Hematopoietic multipotent progenitor cell (in vitro differentiated cells): Measurements from ENCODE around the gene MAP6. TPM values are rescaled to one million over a fixed set of nuclear protein-coding genes. Genes with fewer than 3 reads are reported as not detected.

Experiments
- DNase-seq, 3 donors: peaks; one replicate each; pipeline ENCODE4 v3.0.0-alpha.2; 2011 to 2015; ENCODE audit warnings: low read depth in 2 of 3, low spot score in 2 of 3
- total RNA-seq: library from RNA; depleted of rRNA; stranded (reverse); fragments of >200 nt; gene quantifications from one replicate; pipeline ENCODE4 v1.2.3, GENCODE V29; 2012

The MAP6 gene
- total RNA-seq, 1 donor, result under 0.01 TPM

- peak in 1 of 3 donors; percentile 21 for DNase-seq
Measured at GRCh38 chr11:75667255-75667830, 1.5 kb downstream of the MAP6 start.

- DNase-seq, result no peak
Measured at GRCh38 chr11:75665990-75666389, 2.8 kb downstream of the MAP6 start.

DNA sequence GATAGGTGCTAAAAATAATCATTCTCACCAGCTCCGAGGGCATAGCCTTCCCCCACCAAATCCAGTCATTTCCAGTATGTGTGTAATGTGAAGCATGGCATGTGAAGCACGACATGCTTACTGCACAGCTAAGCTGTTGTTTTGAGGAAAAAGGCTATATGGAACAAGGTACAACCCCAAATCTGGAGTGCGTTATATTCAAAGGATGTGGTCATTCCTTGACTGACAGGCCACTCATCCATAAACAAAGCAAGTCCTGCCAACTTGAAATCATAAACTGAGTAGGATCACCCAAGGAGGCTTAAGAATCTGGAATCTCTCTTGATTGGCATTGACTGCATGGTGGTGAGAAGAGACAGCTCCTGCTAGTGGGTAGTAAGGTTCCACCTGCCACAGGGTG, 3.7 kb downstream of the MAP6 start:
- DNase-seq, result no peak

DNA sequence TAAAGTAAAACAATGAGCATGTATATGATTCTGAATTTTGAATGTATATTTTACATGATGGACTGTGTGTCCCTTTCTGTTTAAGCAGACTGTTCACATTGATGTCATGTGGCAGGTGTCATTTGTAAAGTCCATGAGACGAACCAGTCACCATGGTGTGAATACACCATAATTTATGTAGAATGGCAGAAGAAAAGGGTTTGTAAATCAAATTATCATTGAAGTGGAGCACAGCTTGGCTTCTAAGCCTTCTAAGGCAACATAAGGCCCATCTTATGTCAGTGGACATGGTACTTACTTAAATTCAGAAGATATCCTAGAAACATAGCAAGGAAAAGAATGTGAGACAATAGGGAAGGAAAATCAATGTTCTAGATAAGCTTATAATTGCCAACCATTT, 4.4 kb downstream of the MAP6 start:
- DNase-seq, result no peak

- no peak for DNase-seq
Measured at GRCh38 chr11:75663808-75664207, 5.0 kb downstream of the MAP6 start.

DNA sequence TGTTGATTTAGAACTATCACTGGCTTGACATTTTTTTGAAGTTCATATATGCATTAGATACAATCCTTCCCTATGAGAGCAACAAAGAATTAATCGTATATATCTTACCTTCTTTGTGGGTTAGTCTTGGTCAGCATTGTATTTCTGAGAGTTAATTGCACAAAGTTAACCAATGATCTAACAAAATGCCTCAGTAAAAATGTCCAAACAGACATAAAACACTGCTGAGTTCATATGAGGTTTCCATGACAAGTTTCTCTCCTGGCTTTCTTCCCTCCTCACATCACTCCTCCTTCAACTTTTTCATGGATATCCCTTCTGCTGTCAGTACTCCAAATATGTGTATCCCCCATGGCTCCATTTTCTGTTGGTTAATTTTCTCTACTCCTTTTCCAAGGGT, 9.0 kb downstream of the MAP6 start:
- no peak for DNase-seq

DNA sequence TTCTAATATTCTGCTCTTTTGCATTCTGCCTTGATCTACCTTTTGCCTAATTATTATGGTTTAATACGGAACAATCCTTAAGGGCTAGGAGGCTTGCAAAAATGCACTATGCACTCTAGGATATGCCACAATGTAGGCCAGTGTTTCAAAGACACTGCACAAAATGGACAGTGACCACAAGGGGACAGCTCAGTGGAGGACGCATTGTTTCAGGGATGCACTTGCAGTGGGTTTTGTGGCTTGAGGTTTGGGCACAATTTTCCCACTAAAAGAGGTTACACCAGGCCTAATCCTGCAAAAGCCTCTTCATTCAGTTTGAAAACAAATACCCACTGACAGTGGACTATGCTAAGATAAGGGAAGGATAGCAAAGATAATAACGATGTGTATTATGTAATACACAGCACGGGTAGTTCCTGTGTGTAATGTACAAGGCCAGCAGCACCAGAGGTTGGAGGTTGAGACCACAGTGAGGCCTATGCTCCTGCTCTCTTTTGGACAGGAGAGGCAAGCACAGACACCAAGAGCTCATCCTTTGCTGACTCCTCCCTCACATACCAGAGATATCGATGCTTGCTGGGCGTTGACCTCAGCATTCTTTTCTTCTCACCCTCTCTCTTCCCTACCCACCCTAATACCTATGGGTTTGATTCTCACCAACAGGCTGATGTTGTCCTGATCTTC, 12.7 kb downstream of the MAP6 start:
- no peak for DNase-seq

DNA sequence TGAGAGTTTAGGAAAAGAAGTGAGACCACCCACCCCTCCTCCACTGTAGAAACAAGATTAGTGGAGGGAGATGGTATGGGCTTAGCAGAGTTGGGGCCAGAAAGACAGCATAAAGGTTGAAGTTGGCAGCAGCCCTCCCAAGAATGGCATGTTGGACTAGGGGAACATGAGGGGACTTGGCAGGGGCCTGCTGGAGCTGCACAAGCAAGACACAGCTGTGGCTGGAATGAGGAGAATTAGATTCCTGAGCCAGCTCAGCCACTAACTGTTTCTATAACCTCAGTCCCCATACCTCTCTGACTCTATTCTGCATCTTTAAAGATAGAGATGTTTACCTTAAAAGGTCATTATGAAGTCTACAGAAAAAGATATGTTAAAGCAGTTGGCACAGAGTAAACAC, 13.2 kb downstream of the MAP6 start:
- no peak for DNase-seq

DNA sequence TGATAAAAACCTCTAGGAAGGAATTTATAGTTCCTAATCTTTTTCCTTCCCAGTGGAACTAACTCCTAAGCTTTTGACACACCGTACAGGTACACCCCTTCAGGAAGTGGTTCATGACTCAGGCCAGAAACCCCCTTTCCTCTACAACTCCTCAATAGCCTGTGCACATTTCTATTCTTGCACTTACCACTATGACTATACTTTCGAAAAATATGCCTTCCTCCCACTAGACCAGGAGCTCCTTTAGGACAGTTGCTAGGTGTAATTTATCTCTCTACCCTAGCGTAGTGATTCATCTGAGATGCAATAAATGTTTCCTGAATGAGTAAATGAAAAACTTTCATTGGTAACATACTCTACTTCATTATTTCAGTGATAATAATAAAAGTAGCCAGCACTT, 14.5 kb downstream of the MAP6 start:
- DNase-seq, result no peak

- no peak for DNase-seq
Measured at GRCh38 chr11:75653532-75653931, 15.3 kb downstream of the MAP6 start.

DNA sequence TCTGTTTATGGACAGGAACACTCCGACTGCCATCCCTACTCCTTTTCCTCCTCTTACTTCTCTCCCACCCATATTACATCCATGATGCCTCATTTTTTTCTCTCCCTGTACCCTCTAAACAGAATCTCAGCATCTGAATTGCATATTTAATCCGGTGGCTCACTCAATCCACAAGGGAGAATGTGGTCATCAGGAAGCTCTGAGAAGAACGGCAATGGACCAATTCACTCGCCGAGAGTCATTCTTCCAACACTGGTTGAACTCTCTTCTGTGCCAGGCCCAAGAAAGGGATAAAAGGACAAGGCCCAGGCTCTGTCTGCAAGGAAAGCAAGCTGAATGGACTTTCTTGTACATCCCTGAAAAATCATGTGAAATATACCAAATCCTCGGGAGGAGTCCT, 15.9 kb downstream of the MAP6 start:
- DNase-seq, result no peak

DNA sequence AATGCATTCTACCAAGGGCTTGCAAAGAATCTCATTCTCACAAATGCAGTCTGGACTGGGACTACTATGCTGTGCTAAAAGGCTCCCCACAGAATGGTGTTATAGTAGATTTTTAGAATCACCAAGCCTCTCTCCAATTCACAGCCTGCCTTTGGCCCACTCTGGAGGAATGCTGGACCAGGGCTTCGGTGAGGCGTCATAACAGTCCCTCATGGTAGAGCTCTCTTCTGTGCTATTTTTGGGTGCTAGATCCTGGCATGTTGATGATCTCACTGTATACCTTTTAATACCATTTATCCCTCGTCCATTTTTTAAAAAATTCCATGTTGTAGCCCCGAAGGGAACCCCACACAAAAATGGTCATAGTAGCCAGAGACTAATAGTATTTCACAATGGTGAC, 17.6 kb downstream of the MAP6 start:
- DNase-seq, result no peak

- DNase-seq, result no peak
Measured at GRCh38 chr11:75650167-75650723, 18.6 kb downstream of the MAP6 start.

DNA sequence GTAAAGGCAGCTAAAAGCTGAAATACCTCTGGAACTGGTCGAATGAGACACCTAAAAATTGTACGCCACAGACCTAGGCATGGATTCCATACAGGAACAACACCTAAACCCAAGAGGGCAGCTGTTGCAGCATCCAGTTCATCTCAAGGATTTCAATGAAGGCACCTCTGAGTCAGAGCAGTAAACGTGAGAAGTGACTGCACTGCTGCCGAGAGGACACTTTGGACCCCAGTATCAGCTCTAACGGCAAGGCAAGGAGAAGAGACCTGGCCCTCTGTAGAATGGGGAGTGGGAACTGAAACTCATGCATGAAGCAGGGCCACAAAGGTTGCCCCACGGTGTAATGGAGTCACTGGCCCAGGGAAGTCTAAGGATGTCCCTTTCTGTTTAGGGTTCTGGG, 23.9 kb downstream of the MAP6 start:
- DNase-seq, result no peak

- no peak for DNase-seq
Measured at GRCh38 chr11:75644370-75644769, 24.5 kb downstream of the MAP6 start.

DNA sequence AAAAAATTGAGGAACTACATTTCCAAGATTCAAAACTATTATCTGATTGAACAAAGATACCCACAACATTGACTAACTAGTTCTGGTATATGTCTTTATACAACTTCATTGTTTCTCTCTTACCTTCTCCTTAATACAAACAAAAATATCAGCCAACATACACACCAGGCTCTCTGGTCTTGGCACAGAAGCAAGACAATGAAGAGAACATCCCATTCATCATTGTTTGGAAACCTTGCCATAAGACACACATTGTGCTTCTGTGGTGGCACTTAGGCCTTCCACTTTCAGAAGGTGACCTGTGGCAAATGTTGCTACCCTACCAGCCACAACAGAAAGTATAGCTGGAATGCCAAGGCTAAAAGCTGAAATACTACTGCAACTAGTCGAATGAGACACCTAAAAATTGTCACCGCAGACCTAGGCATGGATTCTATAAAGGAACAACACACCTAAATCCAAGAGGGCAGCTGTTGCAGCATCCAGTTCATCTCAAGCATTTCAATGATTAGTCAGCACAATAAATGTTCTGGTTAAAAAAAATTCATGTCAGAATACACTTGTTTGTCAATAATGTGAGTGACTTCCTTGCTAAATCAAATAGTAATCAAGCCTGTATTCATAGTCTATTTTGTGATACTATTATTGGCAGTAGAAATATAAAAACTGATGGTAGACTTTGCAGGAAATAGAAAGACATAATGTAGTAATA, 26.3 kb downstream of the MAP6 start:
- DNase-seq, result no peak

GRCh38 chr11:75639762-75640181, 29.1 kb downstream of the MAP6 start:
- peak in 2 of 3 donors; percentile 8 to 34 for DNase-seq

DNA sequence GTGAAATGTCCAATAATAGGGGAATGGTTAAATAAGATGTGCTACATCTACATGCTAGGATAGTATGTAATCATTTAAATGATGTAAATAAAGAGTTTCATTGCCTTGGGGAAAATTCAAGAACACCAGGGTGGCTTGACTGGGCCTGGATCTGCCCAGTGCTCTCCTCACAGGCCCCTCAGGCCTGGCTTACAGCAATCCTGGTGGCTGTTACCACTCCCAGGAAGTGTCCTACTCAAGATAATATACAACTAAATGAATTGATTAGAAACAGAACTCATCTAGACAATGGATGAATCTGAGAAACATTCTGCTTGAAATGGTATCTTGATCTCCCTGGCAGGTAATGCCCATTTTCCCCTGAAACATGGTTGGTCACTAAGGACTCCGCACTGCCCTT, 30.8 kb downstream of the MAP6 start:
- DNase-seq, result no peak

DNA sequence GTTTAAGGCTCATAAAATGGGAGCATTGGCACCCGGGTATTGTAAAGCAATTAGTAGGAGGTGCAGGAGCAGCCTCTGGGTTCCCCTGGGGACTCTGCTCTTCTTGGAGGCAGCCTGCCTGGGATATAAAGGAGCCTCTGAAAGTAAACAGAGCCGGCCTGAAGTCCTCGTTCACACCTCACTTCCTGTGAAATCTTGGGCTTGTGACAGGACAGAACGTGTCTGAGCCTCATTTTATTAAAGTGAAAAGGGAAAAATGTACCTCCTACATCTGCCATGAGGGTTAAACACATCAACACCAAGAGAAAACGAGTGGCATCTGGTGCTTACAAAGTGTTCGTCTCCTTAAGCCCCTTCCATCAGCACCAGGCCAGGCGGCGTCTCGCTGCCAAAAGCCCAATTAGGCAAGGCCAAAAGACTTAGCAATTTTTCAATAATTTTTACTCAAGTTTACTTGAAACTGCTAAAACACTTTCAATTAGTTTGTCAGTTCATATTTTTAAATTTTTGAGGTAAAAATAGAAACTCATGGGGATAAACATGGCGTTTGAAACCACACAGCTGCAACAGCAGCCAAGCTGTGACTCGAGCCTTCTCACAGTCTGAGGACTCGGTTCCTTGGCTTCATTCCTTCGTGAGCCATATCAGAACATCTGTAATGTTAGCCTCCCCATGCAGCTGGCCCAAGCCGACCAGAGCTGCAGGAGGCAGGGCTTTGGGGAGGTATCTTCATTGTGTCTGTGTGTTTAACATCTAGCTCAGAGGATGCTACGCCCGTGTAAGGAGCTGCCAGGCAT, 33.6 kb downstream of the MAP6 start:
- DNase-seq, result no peak

GRCh38 chr11:75633409-75634066, 35.3 kb downstream of the MAP6 start:
- no peak for DNase-seq

DNA sequence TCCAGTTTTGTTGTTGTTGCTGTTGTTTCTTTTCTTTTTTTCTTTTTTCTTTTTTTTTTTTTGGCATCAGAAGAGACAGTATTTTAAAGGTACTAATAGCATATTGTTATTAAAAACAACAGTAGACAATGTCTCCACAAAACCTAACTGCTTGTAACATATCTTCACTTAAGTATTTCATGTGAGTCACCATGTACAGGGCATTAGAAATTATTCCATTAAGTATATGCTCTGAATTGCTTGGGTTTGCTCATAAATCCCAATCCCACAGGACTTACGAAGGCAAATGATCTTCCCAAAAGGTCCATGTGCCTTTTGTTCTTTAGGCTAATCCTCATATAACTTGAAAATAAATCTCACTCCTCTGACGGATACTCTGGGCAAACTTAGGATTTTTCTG, 35.9 kb downstream of the MAP6 start:
- no peak for DNase-seq
